Parathyroid adenoma (tissue), 2 donors: ENCODE measurements around the gene P3H1.

Experiments
- H2AFZ ChIP-seq: fragments of 300-600 bp; sonication (generic); one replicate; pipeline ENCODE4 v1.7.0; 2017; ENCODE audit warnings: antibody characterized with exemption, mild to moderate bottlenecking
- H3K27ac ChIP-seq: fragments of 300-600 bp; sonication (generic); one replicate; pipeline ENCODE4 v1.7.0; 2017
- H3K27me3 ChIP-seq: fragments of 300-600 bp; sonication (generic); one replicate; pipeline ENCODE4 v1.7.0; 2017; ENCODE audit warnings: low read length; ENCODE audit not compliant: control insufficient read depth, insufficient read depth
- H3K36me3 ChIP-seq: fragments of 300-600 bp; sonication (generic); one replicate; pipeline ENCODE4 v1.7.0; 2017; ENCODE audit warnings: low read length; ENCODE audit not compliant: control insufficient read depth, insufficient read depth
- H3K4me1 ChIP-seq: fragments of 300-600 bp; sonication (generic); one replicate; pipeline ENCODE4 v1.7.0; 2017; ENCODE audit warnings: control low read depth
- H3K4me2 ChIP-seq: fragments of 300-600 bp; sonication (generic); one replicate; pipeline ENCODE4 v1.7.0; 2017; ENCODE audit warnings: low read length
- H3K4me3 ChIP-seq: fragments of 300-600 bp; sonication (generic); one replicate; pipeline ENCODE4 v1.7.0; 2017; ENCODE audit warnings: low read depth, low read length
- H3K79me2 ChIP-seq: fragments of 300-600 bp; sonication (generic); one replicate; pipeline ENCODE4 v1.7.0; 2017; ENCODE audit warnings: control low read depth
- H3K9ac ChIP-seq: fragments of 300-600 bp; sonication (generic); one replicate; pipeline ENCODE4 v1.7.0; 2017; ENCODE audit warnings: mild to moderate bottlenecking
- H3K9me3 ChIP-seq: fragments of 300-600 bp; sonication (generic); one replicate; pipeline ENCODE4 v1.7.0; 2017; ENCODE audit warnings: low read length; ENCODE audit not compliant: control insufficient read depth
- TF ChIP-seq, protein P1 (sequence below): fragments of 300-600 bp; sonication (generic); IDR thresholded peaks from one replicate; pipeline ENCODE4 v1.7.0; 2017; ENCODE audit warnings: antibody characterized with exemption, mild to moderate bottlenecking
- donor health status: primary hyperparathyroidism.

P3H1 gene

GRCh38 chr1:42806593-42806992 lies 39.8 kb upstream of the P3H1 start:
- no peak overlapping the region for H2AFZ ChIP-seq
- H3K36me3 ChIP-seq = no peaks in the 10 kb centered on the region
- no peaks in the 10 kb centered on the region for H3K9me3 ChIP-seq
- H3K4me2 ChIP-seq = no peak overlapping the region
- TF ChIP-seq, protein P1, sequence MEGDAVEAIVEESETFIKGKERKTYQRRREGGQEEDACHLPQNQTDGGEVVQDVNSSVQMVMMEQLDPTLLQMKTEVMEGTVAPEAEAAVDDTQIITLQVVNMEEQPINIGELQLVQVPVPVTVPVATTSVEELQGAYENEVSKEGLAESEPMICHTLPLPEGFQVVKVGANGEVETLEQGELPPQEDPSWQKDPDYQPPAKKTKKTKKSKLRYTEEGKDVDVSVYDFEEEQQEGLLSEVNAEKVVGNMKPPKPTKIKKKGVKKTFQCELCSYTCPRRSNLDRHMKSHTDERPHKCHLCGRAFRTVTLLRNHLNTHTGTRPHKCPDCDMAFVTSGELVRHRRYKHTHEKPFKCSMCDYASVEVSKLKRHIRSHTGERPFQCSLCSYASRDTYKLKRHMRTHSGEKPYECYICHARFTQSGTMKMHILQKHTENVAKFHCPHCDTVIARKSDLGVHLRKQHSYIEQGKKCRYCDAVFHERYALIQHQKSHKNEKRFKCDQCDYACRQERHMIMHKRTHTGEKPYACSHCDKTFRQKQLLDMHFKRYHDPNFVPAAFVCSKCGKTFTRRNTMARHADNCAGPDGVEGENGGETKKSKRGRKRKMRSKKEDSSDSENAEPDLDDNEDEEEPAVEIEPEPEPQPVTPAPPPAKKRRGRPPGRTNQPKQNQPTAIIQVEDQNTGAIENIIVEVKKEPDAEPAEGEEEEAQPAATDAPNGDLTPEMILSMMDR = no peak
- H3K9ac ChIP-seq = no peak overlapping the region
- no peaks in the 10 kb centered on the region for H3K79me2 ChIP-seq
- H3K27me3 ChIP-seq = no peaks in the 10 kb centered on the region
- no peaks in the 10 kb centered on the region for H3K4me1 ChIP-seq
- no peak overlapping the region for H3K27ac ChIP-seq
- no peak overlapping the region for H3K4me3 ChIP-seq

- TF ChIP-seq, protein P1 = no peak
- no peaks in the 10 kb centered on the region for H3K9me3 ChIP-seq
- no peak overlapping the region for H3K4me3 ChIP-seq
- H3K27ac ChIP-seq = no peak overlapping the region
- H3K79me2 ChIP-seq = no peaks in the 10 kb centered on the region
- H3K9ac ChIP-seq = no peak overlapping the region
- no peak overlapping the region for H3K4me2 ChIP-seq
- H3K4me1 ChIP-seq = no peaks in the 10 kb centered on the region
- no peak overlapping the region for H2AFZ ChIP-seq
- no peaks in the 10 kb centered on the region for H3K27me3 ChIP-seq
- H3K36me3 ChIP-seq = no peaks in the 10 kb centered on the region
These were observed 39.3 kb upstream of the P3H1 start for GRCh38 chr1:42806171-42806570.

- H3K36me3 ChIP-seq = no peaks in the 10 kb centered on the region
- no peaks in the 10 kb centered on the region for H3K4me1 ChIP-seq
- H3K27me3 ChIP-seq = no peaks in the 10 kb centered on the region
- H3K79me2 ChIP-seq = no peaks in the 10 kb centered on the region
- no peak overlapping the region for H3K4me2 ChIP-seq
- H2AFZ ChIP-seq = no peak overlapping the region
- no peaks in the 10 kb centered on the region for H3K9me3 ChIP-seq
- TF ChIP-seq, protein P1 = no peak
- H3K9ac ChIP-seq = no peak overlapping the region
- H3K4me3 ChIP-seq = no peak overlapping the region
- H3K27ac ChIP-seq = no peak overlapping the region
These were observed 35.1 kb upstream of the P3H1 start for GRCh38 chr1:42801832-42802473.

DNA sequence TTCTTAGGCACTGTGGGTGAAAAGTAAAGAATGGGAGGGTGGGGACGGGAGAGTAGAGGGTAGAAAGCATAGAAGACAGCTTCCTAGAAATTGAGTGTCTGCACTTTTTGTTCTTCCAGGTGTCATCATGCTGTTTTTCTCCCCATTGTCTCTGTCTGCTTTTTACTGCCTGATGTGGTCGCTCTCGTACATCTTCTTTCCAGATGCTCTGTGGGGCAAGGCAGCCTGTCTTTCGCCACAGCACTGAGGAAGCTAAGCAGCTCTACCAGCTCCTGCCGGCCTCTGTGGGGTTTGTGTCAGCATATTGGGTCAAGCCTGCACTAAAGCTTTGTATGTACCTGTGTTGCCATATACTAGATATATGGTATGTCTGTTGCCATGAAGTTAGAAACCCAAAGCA lies 31.2 kb upstream of the P3H1 start:
- TF ChIP-seq, protein P1 = no peak
- Histone ChIP-seq H3K4me3 (no peak overlapping the region), H3K36me3 (no peaks in the 10 kb centered on the region), H3K27ac (no peak overlapping the region), H3K9me3 (no peaks in the 10 kb centered on the region), H2AFZ (no peak overlapping the region), H3K27me3 (no peaks in the 10 kb centered on the region), H3K4me1 (peaks cover under 1% of the 10 kb centered on the region), H3K4me2 (no peak overlapping the region), H3K9ac (no peak overlapping the region), H3K79me2 (no peaks in the 10 kb centered on the region)

GRCh38 chr1:42797414-42797813 lies 30.6 kb upstream of the P3H1 start:
- H3K79me2 ChIP-seq = no peaks in the 10 kb centered on the region
- H3K27ac ChIP-seq = no peak overlapping the region
- no peak overlapping the region for H3K9ac ChIP-seq
- TF ChIP-seq, protein P1 = no peak
- H3K4me1 ChIP-seq = peaks cover 4% of the 10 kb centered on the region
- no peak overlapping the region for H3K4me3 ChIP-seq
- H3K36me3 ChIP-seq = no peaks in the 10 kb centered on the region
- H2AFZ ChIP-seq = no peak overlapping the region
- no peaks in the 10 kb centered on the region for H3K27me3 ChIP-seq
- H3K9me3 ChIP-seq = no peaks in the 10 kb centered on the region
- H3K4me2 ChIP-seq = no peak overlapping the region
